Upper lobe of right lung (tissue), 1 donor: Measurements from ENCODE around the gene PRKRIP1. TPM values are rescaled to one million over a fixed set of nuclear protein-coding genes. Genes with fewer than 3 reads are reported as not detected.

Experiments used
- ATAC-seq: fragments of 200-7000 bp; cut with Tn5 transposase; one replicate; pipeline ENCODE4 v1.9.1; 2020; ENCODE audit warnings: mild to moderate bottlenecking, moderate library complexity
- DNase-seq: peaks from one replicate; pipeline ENCODE4 v3.0.0-alpha.2; 2020
- H3K27ac ChIP-seq: fragments of 200-600 bp; one replicate; pipeline ENCODE4 v1.8.0; 2022
- H3K27me3 ChIP-seq: fragments of 200-600 bp; one replicate; pipeline ENCODE4 v1.8.0; 2022; ENCODE audit warnings: mild to moderate bottlenecking
- H3K36me3 ChIP-seq: fragments of 200-600 bp; one replicate; pipeline ENCODE4 v1.8.0; 2022
- H3K4me1 ChIP-seq: fragments of 200-600 bp; one replicate; pipeline ENCODE4 v1.8.0; 2022
- H3K4me3 ChIP-seq: fragments of 200-600 bp; one replicate; pipeline ENCODE4 v1.8.0; 2022; ENCODE audit warnings: mild to moderate bottlenecking
- H3K9me3 ChIP-seq: fragments of 200-600 bp; one replicate; pipeline ENCODE4 v1.8.0; 2022
- intact Hi-C: fragments of 100-400 bp; cut with DNase I; formaldehyde crosslinking; loops from one replicate; pipeline ENCODE4 v1.11.0; 2022
- total RNA-seq: library from RNA; stranded (reverse); fragmentation: NEBNext Ultra II Directional; extraction: Animal tissue kit (Norgen Biotek cat#: 25700); gene quantifications from one replicate; pipeline ENCODE4 v1.2.1, GENCODE V29; 2021
- TF ChIP-seq, protein P1 (sequence below): fragments of 200-600 bp; IDR thresholded peaks from one replicate; pipeline ENCODE4 v1.8.0; 2022; ENCODE audit warnings: antibody characterized with exemption
- donor health status: DM: no; HTN: yes; CAD: no; lungs with severe emphysema.

The PRKRIP1 gene
- total RNA-seq, 1 donor from 2014 or later: 21.9 TPM

DNA sequence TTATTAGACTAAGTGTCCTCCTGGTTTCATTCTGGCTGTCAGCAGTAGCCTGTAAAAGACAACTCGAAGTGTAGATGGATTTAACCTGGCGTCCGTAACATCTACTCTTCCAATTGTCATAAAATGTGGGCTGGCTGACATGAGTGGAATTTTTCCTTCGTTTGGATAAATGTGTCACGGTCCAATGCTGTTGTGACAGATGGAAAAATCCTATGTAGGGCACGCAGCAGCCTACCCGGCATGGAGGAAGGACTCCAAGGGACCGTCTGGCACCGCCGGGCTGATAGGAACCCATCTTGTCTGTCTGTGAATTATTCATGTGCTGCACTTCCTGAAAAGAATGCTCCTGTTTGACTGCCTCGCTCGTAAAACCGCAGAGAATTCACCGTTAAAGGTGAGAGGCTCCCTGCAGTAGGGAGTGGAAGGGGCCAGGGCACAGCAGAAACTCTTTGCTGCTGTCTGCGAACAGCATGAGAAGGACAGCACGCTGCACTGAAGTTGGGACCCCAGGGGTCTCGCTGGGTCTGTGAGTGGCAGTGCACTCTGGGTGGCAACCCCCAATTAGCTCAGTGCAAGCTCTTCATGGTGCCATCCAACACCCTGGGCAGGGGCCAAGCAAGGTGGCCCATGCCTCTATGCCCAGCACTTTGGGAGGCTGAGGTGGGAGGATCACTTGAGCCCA, 35.6 kb downstream of the PRKRIP1 start:
- intact Hi-C loops: no loop called here
- DNase-seq: no peak
- TF ChIP-seq, protein P1, sequence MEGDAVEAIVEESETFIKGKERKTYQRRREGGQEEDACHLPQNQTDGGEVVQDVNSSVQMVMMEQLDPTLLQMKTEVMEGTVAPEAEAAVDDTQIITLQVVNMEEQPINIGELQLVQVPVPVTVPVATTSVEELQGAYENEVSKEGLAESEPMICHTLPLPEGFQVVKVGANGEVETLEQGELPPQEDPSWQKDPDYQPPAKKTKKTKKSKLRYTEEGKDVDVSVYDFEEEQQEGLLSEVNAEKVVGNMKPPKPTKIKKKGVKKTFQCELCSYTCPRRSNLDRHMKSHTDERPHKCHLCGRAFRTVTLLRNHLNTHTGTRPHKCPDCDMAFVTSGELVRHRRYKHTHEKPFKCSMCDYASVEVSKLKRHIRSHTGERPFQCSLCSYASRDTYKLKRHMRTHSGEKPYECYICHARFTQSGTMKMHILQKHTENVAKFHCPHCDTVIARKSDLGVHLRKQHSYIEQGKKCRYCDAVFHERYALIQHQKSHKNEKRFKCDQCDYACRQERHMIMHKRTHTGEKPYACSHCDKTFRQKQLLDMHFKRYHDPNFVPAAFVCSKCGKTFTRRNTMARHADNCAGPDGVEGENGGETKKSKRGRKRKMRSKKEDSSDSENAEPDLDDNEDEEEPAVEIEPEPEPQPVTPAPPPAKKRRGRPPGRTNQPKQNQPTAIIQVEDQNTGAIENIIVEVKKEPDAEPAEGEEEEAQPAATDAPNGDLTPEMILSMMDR: no peak
- Histone ChIP-seq H3K9me3 (no peaks in the 10 kb centered on the region), H3K27ac (peak overlapping the region; percentile 66), H3K4me1 (peaks cover 14% of the 10 kb centered on the region), H3K27me3 (no peaks in the 10 kb centered on the region), H3K36me3 (no peaks in the 10 kb centered on the region), H3K4me3 (no peak overlapping the region)
- no peak for ATAC-seq

DNA sequence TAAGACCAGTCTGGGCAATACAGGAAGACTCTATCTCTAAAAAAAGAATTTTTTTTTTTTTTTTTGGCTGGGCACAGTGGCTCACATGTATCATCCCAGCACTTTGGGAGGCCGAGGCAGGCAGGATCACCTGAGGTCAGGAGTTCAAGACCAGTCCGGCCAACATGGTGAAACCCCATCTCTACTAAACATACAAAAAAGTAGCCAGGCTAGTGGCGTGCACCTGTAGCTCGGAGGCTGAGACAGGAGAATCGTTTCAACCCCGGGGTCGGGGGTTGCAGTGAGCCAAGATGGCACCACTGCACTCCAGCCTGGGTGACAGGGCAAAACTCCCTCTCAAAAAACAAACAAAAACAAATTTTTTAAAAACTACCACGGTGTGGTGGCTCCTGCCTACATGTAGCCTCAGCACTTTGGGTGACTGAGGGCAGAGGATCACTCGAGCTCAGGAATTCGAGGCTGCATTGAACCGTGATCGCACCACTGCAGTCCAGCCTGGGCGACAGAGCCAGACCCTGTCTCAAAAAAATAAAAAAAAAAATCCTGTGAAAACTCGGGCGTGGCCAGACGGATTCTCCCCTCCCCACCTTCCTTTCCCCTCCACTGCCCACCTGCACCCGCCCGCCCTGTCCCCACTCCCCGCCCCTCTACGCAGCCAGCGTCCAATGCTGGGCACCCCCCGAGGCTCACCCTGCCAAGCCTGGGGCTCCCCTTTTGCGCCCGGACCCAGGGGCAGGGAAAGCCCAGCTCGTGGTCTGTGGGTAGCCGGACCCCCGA, 36.5 kb downstream of the PRKRIP1 start:
- H3K4me3 ChIP-seq: peak overlapping the region; percentile 81
- no peaks in the 10 kb centered on the region for H3K9me3 ChIP-seq
- H3K4me1 ChIP-seq: peaks cover 14% of the 10 kb centered on the region
- DNase-seq (no peak), ATAC-seq (peak; percentile 5)
- H3K36me3 ChIP-seq: no peaks in the 10 kb centered on the region
- TF ChIP-seq, protein P1: no peak
- no peaks in the 10 kb centered on the region for H3K27me3 ChIP-seq
- H3K27ac ChIP-seq: peak overlapping the region; percentile 79
- intact Hi-C loops: no loop called here

DNA sequence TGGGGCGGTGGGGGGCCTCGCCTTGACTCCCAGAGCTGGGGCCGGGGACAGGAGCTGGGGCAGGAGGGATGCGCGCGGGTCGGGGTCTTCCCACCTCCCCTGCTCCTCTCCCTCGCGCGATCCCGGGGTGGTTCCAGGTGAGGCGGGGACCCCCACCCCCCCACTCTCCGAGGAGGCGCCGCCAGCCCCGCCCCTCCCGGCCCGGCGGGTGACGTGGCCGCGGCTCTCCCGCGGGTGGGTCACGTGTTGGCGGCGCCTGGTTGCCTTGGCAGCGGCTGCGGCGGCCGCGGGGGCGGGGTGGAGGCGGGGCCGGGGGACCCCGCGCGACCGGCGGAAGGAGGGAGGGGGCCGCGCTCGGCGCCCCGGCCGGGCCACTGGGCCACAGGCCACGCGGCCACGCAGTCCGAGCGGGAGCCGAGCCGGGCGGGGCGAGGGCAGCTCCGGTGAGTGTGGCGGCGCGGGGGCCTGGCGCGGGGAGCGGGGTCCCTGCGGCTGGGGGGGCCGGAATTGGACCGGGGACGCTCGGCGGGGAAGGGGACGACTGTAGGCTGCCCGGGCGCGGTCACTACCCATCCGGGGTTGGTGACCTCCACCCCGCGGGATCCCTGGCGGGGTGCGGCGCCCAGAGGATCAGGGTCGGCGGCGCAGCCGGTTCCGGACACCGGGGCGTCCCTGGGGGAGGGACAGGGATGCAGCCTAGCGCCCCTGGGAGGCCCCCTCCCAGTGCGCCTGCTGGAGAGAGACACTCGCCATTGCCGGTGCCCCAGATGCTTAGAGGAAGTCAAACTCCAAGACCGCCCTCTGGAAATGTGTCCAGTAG, 37.3 kb downstream of the PRKRIP1 start, which contains the start of gene ORAI2:
ORAI2 (plus strand) TSS at position 357 of the 820 bp plus-strand sequence. CDS start 5,382 bp downstream, outside the sequence.
- H3K27ac ChIP-seq: peak within 1 kb of the TSS; percentile 79
- peak; percentile 87 for ATAC-seq
- TF ChIP-seq, protein P1: no peak
- peaks cover 14% of the 10 kb centered on the region for H3K4me1 ChIP-seq
- peak; percentile 91 for DNase-seq
- no peaks in the 10 kb centered on the region for H3K27me3 ChIP-seq
- H3K4me3 ChIP-seq: peak within 1 kb of the TSS; percentile 81
- intact Hi-C loops: no loop called here
- H3K36me3 ChIP-seq: no peaks in the 10 kb centered on the region
- H3K9me3 ChIP-seq: no peaks in the 10 kb centered on the region

DNA sequence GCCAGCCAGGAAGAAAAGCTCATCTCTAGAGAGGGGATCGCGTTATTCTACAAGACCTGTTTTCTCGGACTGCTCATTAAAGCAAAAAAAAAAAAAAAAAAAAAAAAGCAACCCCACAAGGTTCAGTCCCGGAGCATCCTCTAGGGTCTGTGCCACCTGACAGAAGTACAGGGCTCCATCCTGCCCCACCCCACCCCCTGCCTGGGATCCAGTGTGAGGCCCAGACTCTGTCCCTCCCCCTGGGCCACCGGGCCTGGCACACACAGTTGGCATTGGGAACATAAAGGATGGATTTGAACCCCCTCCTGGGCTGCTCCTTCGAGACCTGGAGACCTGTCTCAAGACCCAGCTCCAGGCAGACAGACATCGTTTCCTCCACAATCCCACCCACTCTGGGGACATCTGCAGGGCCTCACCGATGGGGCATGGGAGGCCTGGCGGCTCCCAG, 37.9 kb downstream of the PRKRIP1 start:
- Histone ChIP-seq H3K4me3 (peak overlapping the region; percentile 81), H3K4me1 (peaks cover 14% of the 10 kb centered on the region), H3K27me3 (no peaks in the 10 kb centered on the region), H3K9me3 (no peaks in the 10 kb centered on the region), H3K27ac (peak overlapping the region; percentile 76), H3K36me3 (peaks cover 2% of the 10 kb centered on the region)
- intact Hi-C loops: no loop called here
- DNase-seq (no peak), ATAC-seq (peak; percentile 2)
- TF ChIP-seq, protein P1: no peak

DNA sequence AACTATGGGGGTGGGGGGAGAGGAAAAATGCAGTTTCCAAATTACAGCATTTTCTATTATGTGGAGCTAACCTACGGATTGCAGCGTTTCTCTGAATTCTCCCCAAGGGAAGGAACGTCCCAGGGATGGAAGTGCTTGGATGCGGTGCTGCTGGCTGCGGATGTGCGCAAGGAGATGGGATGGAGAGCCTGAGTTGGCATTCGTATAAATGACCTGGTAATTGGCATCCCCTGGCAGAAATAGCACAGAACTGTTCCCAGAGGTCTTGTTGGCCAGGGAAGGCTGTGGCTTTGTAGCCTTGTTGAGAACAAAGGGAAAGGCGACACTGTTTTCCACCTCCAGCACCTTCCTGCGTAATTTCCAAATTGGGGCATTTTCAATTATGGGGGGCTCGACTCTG, 40.0 kb downstream of the PRKRIP1 start:
- no peak for ATAC-seq
- Histone ChIP-seq H3K4me1 (peaks cover 13% of the 10 kb centered on the region), H3K4me3 (no peak overlapping the region), H3K27ac (no peak overlapping the region), H3K36me3 (peaks cover 5% of the 10 kb centered on the region), H3K9me3 (no peaks in the 10 kb centered on the region), H3K27me3 (no peaks in the 10 kb centered on the region)
- DNase-seq: no peak
- TF ChIP-seq, protein P1: no peak
- intact Hi-C loops: no loop called here
